ENCODE data around the gene CD40LG.

The CD40LG gene

GRCh38 chrX:136630881-136631280 is 17.1 kb upstream of the CD40LG start:
- Histone ChIP-seq H3K4me2 (ENCODE audit: low read depth, low read length, poor library complexity, severe bottlenecking) (no peak overlapping the region), H3F3A (ENCODE audit: low read depth) (peaks cover 6% of the 10 kb centered on the region), H3K9me2 (replicated peaks; ENCODE audit: low read depth, low read length) (no peaks in the 10 kb centered on the region), H3K9ac (ENCODE audit: low read depth, low read length, poor library complexity, severe bottlenecking) (no peak overlapping the region), H3K4me3 (ENCODE audit: low read length, poor library complexity, severe bottlenecking) (no peak overlapping the region), H3K4me1 (ENCODE audit: insufficient read depth, low read length, poor library complexity, severe bottlenecking) (peaks cover 38% of the 10 kb centered on the region), H3K9me3 (ENCODE audit: insufficient read depth, low read depth, low read length) (no peaks in the 10 kb centered on the region), H3K79me2 (ENCODE audit: insufficient read depth, low read length) (no peaks in the 10 kb centered on the region), H3K27me3 (ENCODE audit: insufficient read depth, low read length, poor library complexity, severe bottlenecking) (no peaks in the 10 kb centered on the region), H4K20me1 (ENCODE audit: insufficient read depth, low read length, poor library complexity, severe bottlenecking) (peaks cover 4% of the 10 kb centered on the region), H2AFZ (ENCODE audit: low read length) (no peak overlapping the region), H3K36me3 (ENCODE audit: insufficient read depth, low read length) (no peaks in the 10 kb centered on the region)
- TF ChIP-seq EZH2phosphoT487 (IDR thresholded peaks at IDR 0.05; ENCODE audit: borderline replicate concordance): no peak
- TF ChIP-seq, protein P1, sequence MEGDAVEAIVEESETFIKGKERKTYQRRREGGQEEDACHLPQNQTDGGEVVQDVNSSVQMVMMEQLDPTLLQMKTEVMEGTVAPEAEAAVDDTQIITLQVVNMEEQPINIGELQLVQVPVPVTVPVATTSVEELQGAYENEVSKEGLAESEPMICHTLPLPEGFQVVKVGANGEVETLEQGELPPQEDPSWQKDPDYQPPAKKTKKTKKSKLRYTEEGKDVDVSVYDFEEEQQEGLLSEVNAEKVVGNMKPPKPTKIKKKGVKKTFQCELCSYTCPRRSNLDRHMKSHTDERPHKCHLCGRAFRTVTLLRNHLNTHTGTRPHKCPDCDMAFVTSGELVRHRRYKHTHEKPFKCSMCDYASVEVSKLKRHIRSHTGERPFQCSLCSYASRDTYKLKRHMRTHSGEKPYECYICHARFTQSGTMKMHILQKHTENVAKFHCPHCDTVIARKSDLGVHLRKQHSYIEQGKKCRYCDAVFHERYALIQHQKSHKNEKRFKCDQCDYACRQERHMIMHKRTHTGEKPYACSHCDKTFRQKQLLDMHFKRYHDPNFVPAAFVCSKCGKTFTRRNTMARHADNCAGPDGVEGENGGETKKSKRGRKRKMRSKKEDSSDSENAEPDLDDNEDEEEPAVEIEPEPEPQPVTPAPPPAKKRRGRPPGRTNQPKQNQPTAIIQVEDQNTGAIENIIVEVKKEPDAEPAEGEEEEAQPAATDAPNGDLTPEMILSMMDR (conservative IDR thresholded peaks at IDR 0.05; ENCODE audit: low read length): no peak

GRCh38 chrX:136635235-136635634 is 12.7 kb upstream of the CD40LG start:
- Histone ChIP-seq H3K9me3 (ENCODE audit: insufficient read depth, low read depth, low read length) (no peaks in the 10 kb centered on the region), H3F3A (ENCODE audit: low read depth) (no peaks in the 10 kb centered on the region), H3K27me3 (ENCODE audit: insufficient read depth, low read length, poor library complexity, severe bottlenecking) (no peaks in the 10 kb centered on the region), H3K9ac (ENCODE audit: low read depth, low read length, poor library complexity, severe bottlenecking) (no peak overlapping the region), H3K4me3 (ENCODE audit: low read length, poor library complexity, severe bottlenecking) (no peak overlapping the region), H3K79me2 (ENCODE audit: insufficient read depth, low read length) (no peaks in the 10 kb centered on the region), H3K4me1 (ENCODE audit: insufficient read depth, low read length, poor library complexity, severe bottlenecking) (peaks cover 20% of the 10 kb centered on the region), H3K9me2 (replicated peaks; ENCODE audit: low read depth, low read length) (no peaks in the 10 kb centered on the region), H4K20me1 (ENCODE audit: insufficient read depth, low read length, poor library complexity, severe bottlenecking) (no peaks in the 10 kb centered on the region), H3K36me3 (ENCODE audit: insufficient read depth, low read length) (no peaks in the 10 kb centered on the region), H2AFZ (ENCODE audit: low read length) (no peak overlapping the region), H3K4me2 (ENCODE audit: low read depth, low read length, poor library complexity, severe bottlenecking) (peak overlapping the region; percentile 30)
- TF ChIP-seq, protein P1 (conservative IDR thresholded peaks at IDR 0.05; ENCODE audit: low read length): no peak
- no peak for TF ChIP-seq EZH2phosphoT487 (IDR thresholded peaks at IDR 0.05; ENCODE audit: borderline replicate concordance)

GRCh38 chrX:136636121-136636520 is 11.8 kb upstream of the CD40LG start:
- TF ChIP-seq, protein P1 (conservative IDR thresholded peaks at IDR 0.05; ENCODE audit: low read length): no peak
- TF ChIP-seq EZH2phosphoT487 (IDR thresholded peaks at IDR 0.05; ENCODE audit: borderline replicate concordance): no peak
- no peak overlapping the region for H2AFZ ChIP-seq (ENCODE audit: low read length)
- H3K4me1 ChIP-seq (ENCODE audit: insufficient read depth, low read length, poor library complexity, severe bottlenecking): peaks cover 19% of the 10 kb centered on the region
- no peaks in the 10 kb centered on the region for H3K79me2 ChIP-seq (ENCODE audit: insufficient read depth, low read length)
- no peaks in the 10 kb centered on the region for H3K27me3 ChIP-seq (ENCODE audit: insufficient read depth, low read length, poor library complexity, severe bottlenecking)
- H3K36me3 ChIP-seq (ENCODE audit: insufficient read depth, low read length): no peaks in the 10 kb centered on the region
- H4K20me1 ChIP-seq (ENCODE audit: insufficient read depth, low read length, poor library complexity, severe bottlenecking): no peaks in the 10 kb centered on the region
- H3F3A ChIP-seq (ENCODE audit: low read depth): no peaks in the 10 kb centered on the region
- H3K4me2 ChIP-seq (ENCODE audit: low read depth, low read length, poor library complexity, severe bottlenecking): no peak overlapping the region
- H3K4me3 ChIP-seq (ENCODE audit: low read length, poor library complexity, severe bottlenecking): no peak overlapping the region
- no peak overlapping the region for H3K9ac ChIP-seq (ENCODE audit: low read depth, low read length, poor library complexity, severe bottlenecking)
- H3K9me2 ChIP-seq (replicated peaks; ENCODE audit: low read depth, low read length): no peaks in the 10 kb centered on the region
- no peaks in the 10 kb centered on the region for H3K9me3 ChIP-seq (ENCODE audit: insufficient read depth, low read depth, low read length)
